HG03378 (cell line): ENCODE data around the gene CHST8.

ENCODE experiments used
- ATAC-seq: cut with Tn5 transposase; IDR thresholded peaks from one replicate; pipeline ENCODE4 v1.9.1; 2021; ENCODE audit warnings: mild to moderate bottlenecking, moderate library complexity; ENCODE audit not compliant: unreplicated experiment

The CHST8 gene

DNA sequence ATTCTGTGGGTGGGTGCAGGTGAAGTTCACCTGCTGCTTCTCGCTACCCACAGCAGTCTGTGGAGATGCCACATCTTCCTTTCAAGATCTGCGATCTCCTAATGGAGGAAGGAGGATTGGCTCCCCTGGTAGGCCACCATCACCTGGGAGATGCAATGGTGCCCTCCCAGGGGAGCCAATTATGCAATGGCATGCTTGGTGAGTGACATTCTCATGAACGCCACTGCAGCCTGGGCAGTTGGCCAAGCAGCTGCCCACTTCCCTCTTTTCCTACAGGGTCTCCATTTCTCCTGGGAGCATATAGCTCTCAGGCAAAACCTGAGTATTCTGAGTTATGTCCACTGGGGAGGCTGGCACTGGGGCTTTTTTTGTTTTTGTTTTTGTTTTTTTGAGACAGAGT is 91.4 kb downstream of the CHST8 start:
- no peak for ATAC-seq

DNA sequence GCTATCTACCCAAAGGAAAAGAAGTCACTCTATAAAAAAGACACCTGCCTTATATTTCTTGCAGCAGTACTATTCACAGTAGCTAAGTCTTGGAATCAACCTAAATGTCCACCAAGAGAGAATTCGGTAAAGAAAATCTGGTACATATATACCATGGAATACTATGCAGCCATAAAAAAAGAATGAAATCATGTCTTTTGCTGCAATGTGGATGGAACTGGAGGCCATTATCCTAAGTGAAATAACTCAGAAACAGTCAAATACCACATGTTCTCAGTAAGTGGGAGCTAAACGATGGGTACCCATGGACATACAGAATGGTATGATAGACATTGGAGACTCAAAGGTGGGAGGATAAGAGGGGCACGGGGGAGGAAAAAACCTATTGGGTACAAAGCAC is 92.4 kb downstream of the CHST8 start:
- ATAC-seq, result no peak

DNA sequence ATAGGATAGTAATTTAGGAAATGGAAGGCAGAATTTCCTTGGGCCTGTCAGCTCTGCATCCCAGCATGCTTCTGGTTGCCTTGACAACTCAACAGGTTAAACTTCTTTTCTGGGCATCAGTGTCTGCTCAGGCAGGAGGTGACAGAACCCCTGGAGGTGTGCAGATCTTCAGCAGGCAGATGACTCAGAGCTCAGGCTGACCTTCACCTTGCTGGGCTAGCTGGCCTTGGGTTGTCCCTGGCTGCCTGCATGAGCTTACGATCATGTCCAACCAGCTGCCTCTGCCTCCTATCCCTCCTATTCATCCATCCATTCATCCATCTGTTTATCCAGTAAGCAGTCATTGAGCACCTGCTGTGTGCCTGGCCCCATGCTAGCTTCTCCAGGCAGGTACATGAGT is 93.7 kb downstream of the CHST8 start:
- no peak for ATAC-seq

DNA sequence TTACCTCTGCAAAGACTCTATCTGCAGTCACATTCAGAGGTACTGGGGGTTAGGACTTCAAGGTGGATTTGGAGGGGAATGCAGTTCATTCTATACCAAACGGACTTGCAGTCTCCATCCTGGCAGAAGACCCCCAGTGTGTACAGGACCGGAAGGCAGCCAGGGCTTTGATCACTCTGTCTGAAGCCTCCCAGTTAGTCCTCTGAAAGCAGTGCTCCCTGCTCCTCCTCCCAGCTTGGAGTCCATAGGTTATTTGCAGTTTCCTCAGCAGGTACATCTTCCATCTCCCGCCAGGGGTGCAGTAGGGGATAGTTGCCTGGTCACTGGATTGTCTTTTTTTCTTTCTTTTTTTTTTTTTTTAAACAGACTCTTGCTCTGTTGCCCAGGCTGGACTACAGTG is 96.1 kb downstream of the CHST8 start:
- no peak for ATAC-seq

DNA sequence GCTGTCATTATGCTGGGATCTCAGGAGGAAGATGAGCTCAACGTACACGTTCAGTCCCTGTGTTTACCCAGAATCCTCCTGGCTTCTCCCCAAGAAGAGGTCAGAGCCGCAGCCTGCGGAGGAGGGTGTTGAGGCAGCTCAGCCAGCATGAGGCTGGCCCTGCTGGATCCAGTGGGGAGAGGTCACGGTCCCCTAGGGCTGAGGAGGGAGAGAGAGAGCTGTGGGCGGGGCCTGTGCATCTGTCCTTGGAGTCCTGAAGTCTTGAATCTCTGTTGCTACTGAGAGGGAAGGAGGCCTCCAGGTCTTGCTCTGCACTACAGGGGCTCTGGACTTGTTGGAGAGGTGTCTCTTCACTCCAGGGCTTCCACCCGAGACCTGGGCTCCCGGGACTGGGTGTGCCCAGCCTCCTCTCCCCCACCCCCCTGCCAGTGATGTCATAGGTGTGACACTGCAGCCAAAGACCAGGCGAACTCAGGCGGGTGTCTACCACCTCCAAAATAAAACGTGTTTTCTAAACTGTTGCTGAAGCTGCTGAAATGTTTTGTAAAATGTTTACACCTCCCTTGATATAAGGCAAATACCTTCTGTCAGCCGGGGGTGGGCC is 97.0 kb downstream of the CHST8 start:
- ATAC-seq, result no peak

DNA sequence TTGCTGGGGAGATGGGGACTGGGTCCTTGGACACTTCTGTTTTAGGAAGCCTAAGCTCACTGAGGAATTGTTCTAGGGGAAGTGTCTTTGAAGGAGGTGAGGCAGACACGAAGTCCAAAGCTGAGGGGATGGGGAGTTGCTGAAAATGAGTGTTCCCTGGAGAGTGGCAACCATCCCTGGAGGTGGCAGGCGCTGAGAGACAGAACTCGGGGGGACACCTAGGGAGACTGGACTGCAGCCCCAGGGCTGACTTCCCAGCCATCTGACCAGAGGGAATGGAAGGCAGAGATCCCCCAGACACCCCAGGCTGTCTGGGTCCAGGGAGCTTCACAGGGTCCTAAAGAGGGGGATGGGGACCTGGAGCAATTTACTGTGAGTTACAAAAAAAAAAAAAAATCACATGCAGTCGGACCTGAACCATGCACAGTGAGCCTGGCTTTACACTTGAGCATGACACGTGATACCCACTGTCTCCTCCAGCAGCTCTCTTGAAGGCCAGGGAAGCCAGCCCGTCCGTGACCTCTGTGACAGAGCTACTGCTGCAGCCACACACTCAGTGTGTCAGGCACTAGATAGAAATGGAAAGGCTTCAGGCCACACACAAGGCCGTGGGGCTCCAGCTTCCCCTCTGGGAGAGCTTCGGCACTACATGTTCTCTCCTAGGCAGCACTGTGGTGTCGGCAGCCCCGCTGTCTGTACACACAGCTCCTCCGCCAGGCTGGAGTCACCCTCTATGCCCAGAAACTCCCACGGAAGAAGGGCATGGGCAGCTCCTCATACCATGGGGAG is 97.8 kb downstream of the CHST8 start:
- no peak for ATAC-seq

DNA sequence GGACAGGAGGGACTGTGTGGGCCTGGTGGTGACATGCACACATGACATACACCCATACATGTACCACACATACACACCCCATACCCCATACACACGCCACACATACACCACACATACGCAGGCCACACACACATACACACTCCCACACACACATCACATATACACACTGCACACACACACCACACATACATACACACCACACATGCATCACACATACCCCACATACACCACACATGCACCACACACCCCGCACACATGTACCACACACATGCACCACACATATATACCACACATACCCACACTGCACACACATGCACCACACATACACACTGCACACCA is 98.4 kb downstream of the CHST8 start:
- ATAC-seq, result no peak

DNA sequence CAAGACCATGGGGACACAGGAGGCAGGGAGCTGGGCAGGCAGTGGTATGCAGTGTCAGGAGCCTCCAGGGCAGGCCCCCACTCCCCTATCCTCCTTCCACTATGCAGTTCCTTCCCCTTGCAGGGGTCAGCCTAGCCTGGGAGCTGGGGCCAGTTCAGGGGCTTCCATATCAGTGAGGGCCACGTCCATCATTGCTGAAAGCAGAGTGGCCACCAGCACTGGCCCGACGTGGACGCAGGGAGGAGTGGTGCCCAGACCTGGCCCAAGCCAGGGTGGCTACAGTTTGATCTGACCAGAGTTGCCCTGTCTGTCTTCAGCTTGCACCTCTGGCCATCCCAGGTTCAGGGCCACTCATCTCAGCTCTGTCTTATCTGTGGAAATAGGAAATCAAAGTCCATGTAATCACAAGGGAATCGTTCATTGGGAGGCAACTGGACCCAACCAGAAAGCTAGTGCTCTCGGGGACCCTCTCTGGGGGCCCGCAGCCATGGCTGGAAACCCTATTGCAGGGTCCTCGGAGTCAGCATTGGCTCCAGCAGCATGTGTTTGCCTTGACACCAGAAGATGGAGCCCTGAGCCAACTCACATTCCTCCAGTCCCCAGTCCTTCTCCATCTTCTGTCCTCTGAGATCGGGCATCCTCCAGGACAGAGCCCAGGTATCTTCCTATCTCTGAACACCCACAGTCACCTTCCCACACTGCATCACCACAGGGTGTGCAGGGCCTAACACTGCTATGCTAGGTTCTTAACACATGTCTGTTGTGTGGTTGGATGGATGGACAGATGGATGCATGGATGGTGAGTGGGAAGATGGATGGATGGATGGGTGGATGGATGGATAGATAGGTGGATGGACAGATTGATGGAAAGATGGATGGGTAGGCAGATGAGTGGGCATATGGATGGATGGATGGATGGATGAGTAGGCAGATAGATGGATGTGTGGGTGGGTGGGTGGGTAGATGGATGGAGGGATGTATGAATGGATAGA is 99.2 kb downstream of the CHST8 start:
- no peak for ATAC-seq

DNA sequence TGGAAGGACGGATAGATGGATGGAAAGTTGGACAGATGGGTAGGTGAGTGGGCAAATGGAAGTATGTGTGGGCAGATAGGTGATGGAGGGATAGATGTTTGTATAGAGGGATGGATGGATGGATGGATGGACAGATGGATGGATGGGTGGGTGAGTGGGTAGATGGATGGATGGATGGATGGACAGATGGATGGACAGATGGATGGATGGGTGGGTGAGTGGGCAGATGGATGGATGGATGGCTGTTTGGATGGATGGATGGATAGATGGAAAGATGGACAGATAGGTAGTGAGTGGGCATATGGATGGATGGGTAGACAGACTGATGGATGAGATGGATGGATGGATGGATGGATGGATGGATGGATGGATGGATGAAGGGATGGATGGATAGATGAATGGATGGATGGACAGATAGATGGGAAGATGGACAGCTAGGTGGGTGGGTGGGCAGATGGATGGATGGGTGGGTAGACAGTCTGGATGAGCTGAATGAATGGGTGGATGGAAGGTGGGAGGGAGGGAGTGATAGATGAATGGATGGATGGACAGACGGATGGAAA is 100.1 kb downstream of the CHST8 start:
- ATAC-seq, result no peak

DNA sequence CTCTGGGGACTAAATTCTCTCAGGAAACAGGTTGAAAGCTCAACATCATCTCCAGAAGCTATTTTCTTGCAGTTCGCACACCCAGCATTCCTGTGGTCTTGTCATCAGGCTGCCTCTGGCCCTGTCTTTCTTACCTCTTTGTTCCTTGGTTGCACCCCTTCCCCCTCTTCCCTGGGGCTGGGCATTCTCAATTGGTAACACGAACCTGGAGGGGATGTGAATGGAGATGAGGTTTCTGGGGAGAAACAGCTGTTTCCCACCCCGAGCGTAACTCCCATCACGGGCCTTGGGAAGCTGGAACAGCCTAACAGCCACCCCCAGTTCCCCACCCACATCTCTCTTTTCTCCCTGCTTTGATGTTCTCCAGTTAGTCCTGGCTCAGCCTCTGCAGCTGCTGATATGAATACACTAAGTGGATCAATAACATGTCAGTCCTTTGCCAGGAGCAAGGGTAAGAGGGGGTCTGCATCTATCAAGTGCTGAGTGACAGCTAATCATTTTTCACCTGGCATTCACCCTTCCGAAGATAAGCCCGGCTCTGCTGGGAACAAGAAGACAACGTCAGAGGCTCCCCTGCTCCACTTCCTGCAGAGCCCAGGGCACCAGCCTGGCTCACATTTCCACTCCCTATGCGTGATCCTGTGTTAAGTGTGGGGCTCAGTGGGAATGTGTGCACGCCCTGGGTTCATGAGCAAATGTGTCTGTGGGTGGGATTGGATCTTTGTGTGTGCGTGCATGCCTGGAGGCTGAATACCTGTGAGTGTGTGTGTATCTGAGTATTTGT is 100.9 kb downstream of the CHST8 start:
- ATAC-seq, result no peak

DNA sequence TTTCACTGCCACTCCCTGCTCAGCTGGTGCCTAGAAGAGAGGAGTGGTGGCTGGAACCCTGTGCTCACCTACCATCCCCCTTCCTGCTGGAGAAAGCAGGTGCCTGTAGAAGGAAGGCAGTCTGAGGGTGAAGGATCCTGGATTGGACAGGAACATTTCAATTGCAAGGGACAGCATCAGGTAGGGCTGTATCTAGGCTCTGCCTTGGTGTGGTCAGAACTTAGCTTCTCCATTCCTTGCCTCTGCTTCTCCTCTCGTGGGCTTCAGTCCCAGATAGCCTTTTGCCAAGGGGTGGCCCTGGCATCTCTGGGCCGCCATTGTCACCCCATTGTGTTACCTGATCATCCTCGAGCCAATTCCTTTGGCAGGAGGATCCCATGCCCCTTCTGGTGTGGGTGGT is 101.8 kb downstream of the CHST8 start:
- no peak for ATAC-seq

DNA sequence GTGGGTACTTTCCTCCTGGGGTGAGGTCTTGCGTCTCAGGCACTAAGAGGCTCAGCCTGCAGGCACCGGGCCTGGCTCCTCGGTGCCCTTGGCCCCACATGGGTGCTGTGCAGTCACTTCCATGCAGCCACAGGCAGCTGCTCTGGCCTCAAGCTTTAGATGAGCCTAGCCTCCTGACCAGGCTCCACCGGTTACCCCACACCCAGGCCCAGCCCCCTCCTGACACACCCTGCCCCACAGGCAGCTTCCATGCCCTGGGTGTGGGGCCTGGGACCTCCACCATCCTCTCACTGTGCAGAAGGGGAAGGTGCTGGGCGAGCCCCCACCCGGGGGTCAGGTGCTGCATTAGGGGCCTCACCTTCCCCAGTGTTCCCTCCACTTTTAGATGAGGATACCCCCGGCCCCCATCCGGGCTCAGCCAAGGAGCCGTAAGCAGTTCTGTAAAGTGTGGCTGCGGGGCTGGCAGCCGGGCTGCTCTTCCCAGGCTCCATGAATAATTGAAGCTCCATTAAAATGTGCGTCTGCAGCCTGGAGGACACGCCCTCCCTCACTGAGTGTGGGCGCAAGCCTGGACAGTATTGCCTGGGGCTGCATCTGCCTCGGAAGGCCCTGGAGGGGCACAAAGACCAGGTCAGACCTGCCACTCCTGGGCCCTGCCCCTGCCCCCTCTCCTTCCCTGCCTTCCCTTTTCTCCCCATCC is 102.4 kb downstream of the CHST8 start:
- ATAC-seq, result no peak

DNA sequence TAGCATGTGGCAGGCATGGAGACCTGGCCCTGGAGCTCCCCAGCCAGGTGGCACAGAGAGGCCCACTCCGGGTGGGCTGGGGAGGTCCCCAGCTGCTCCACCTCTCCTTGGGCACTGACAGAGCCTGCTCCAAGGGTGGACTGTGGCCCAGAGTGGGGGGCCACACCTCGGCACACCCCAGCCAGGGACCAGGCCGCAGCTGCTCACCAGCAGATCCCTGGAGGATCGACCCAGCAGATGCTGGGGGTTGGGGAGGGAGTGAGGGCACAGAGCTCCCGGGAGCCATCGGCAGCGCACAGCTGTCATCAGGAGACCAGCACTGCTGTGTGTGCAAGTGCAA is 102.9 kb downstream of the CHST8 start:
- no peak for ATAC-seq

DNA sequence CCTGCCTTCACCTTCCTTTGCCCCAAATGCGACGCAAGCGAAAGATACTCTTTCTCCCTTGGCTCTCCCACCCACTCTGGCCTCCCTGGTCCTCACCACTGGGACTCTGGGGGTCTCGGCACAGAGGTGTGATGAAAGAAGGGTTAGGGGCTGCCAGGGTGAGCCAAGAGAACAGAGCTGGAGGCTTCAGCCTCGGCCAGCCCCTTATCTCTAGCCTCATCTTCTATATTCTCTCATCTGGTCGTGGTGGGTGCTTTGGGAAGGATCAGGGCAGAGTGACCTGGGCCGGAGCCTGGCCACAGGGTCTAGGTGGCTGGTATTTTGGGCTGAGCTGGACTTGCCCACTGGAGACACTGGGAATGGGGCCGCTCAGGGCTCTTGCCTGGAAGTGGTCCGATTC is 103.8 kb downstream of the CHST8 start:
- ATAC-seq, result no peak

DNA sequence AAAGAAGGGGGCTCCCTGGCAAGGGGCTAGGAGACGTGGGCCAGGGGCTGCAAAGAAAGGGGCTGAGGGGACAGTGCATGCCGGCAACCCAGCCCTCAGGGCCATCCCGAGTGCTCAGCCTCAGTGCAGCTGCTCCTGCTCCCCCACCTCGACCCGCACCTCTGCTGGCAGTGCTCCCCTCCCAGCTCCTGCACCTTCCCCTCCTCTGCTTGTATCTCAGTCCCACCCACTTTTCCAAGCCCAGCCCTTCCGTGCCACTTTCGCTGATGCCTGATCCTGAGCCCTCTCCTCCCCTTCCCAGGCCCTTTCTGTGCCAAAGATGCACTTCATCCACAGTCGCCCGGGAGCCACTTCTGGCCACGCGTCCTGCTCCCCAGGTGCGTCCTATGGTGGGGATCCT is 105.0 kb downstream of the CHST8 start:
- ATAC-seq, result no peak

DNA sequence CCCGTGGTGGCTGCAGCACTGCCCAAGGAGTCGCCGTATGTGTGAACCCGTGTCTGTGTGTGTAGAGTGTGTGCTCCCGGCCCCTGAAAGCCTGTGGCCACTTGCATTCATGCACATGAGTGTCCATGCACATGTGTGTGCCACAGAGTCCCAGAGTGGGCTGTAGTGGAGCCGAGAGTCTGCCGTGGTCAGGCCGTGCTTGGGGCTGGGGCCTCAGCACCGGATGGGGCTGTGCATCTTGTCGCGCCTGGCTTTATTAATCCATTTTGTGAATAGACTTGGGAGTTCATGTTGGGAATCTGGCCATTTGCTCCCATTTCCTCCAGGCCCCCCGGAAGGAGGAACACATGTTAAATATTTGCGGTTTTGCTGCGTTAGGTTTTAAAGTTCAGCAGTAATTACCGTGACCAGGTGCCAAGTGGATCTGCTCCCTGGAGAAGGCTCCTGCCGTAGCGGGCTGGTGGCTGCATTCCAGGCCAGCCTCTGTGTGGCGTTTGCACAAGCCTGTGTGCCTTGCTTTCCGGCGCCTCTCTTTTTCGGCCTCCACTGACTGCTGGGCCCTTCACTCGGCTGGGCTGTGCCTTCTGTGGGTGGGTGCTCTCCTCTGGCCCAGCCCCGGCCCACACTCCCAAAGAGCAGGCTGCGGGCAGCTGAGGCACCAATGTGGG is 105.7 kb downstream of the CHST8 start:
- ATAC-seq, result no peak

DNA sequence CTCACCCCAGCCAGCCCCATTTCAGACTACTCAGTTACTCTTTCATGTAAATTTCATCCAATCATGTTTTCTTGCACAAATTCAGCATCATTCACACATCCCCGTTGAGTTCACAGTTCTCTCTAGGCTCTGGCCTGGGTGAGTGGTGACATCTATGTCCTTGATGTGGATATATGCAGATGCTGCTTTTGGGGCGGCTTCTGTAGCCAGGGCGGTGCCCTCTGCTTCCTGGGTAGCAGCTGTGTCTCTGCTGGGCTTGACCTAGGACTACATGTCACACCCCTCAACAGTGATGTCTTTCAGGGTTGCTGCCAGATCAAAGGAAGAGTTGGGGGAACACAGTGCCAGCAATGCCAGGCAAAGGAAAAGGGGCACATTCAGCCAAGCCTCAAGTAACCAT is 106.4 kb downstream of the CHST8 start:
- no peak for ATAC-seq

DNA sequence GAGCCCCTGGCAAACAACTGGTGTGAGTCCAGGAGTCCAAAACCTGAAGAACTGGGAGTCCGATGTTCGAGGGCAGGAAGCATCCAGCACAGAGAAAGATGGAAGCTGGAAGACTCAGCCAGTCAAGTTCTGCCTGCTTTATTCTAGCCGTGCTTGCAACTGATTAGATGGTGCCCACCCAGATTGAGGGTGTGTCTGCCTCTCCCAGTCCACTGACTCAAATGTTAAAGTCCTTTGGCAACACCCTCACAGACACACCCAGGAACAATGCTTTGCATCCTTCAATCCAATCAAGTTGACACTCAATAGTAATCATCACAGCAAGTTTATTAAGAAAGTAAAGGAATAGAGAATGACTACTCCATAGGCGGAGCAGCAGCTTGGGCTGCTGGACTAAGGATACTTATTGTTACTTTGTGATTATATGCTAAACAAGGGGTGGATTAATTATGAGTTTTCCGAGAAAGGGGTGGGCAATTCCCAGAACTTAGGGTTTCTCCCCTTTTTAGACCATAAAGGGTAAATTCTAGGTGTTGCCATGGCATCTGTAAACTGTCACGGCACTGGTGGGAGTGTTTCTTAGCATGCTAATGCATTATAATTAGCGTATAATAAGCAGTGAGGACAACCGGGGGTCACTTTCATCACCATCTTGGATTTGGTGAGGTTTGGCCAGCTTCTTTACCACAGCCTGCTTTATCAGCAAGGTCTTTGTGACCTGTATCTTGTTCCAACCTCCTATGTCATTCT is 109.3 kb downstream of the CHST8 start:
- no peak for ATAC-seq

DNA sequence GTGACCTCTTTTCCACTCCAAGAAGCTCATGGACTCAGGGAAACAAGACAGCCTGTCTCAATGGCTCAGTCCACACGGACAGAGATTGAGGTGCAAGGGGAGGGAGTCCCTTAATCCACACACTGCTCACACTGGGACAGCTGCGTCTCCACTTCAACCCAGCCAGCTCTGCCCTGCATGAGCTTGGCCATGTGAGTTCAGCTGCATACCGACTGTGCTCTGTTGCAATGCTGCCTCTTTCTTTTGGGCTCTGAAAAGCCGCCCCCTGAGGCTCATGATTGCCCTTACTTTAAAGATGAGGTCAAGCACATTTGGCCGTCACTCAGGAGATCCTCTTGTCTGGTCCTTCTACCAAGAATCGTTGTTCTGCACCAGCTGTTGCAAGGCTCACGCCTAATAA is 110.1 kb downstream of the CHST8 start:
- ATAC-seq, result no peak
